ENCODE results near the gene ENO2.

GRCh38 chr12:6867413-6868210 is 46.8 kb upstream of the ENO2 start, which contains the start of gene TPI1:
- TF ChIP-seq REST (IDR thresholded peaks at IDR 0.05; ENCODE audit: low read depth, low read length) (peak; percentile 70), CTCF (IDR thresholded peaks at IDR 0.05) (no peak)

Measured in SK-N-SH (cell line).